ENCODE measurements around the gene CEP162.
"Not testable (repeated sequence)": the region's sequence is repeated elsewhere in the genome, so short reads cannot be mapped to it uniquely, and the experiment has no call there.

The CEP162 gene

GRCh38 chr6:84150705-84151104 lies 76.7 kb downstream of the CEP162 start:
- DNase-seq = no peak

GRCh38 chr6:84141521-84141920 lies 85.9 kb downstream of the CEP162 start:
- DNase-seq = no peak

- DNase-seq = no peak
Measured at GRCh38 chr6:84139311-84139710, 88.1 kb downstream of the CEP162 start.

GRCh38 chr6:84137989-84138575 lies 89.4 kb downstream of the CEP162 start:
- no peak for DNase-seq

- DNase-seq = no peak
Measured at GRCh38 chr6:84137051-84137375, 90.4 kb downstream of the CEP162 start.

- no peak for DNase-seq
Measured at GRCh38 chr6:84136364-84137050, 90.9 kb downstream of the CEP162 start.

- no peak for DNase-seq
Measured at GRCh38 chr6:84135291-84135690, 92.2 kb downstream of the CEP162 start.

- DNase-seq = not testable (repeated sequence)
Measured at GRCh38 chr6:84133385-84133784, 94.1 kb downstream of the CEP162 start.

GRCh38 chr6:84129588-84129987 lies 97.9 kb downstream of the CEP162 start:
- DNase-seq = not testable (repeated sequence)

- no peak for DNase-seq
Measured at GRCh38 chr6:84123186-84123585, 104.3 kb downstream of the CEP162 start.

- no peak for DNase-seq
Measured at GRCh38 chr6:84119277-84119676, 108.2 kb downstream of the CEP162 start.

- no peak for DNase-seq
Measured at GRCh38 chr6:84118191-84118590, 109.3 kb downstream of the CEP162 start.

GRCh38 chr6:84114933-84115594 lies 112.4 kb downstream of the CEP162 start:
- DNase-seq = not testable (repeated sequence)

- not testable (repeated sequence) for DNase-seq
Measured at GRCh38 chr6:84111351-84111750, 116.1 kb downstream of the CEP162 start.

- no peak for DNase-seq
Measured at GRCh38 chr6:84107495-84107894, 119.9 kb downstream of the CEP162 start.

GRCh38 chr6:84105215-84105924 lies 122.1 kb downstream of the CEP162 start:
- DNase-seq = not testable (repeated sequence)

GRCh38 chr6:84103029-84103428 lies 124.4 kb downstream of the CEP162 start:
- DNase-seq = no peak

- DNase-seq = no peak
Measured at GRCh38 chr6:84095156-84095555, 132.3 kb downstream of the CEP162 start.

- no peak for DNase-seq
Measured at GRCh38 chr6:84093441-84094435, 133.7 kb downstream of the CEP162 start.

- no peak for DNase-seq
Measured at GRCh38 chr6:84089552-84089951, 137.9 kb downstream of the CEP162 start.

- no peak for DNase-seq
Measured at GRCh38 chr6:84089081-84089480, 138.4 kb downstream of the CEP162 start.
